Thyroid gland (tissue), 4 donors: Measurements from ENCODE around the gene GLTP.

Source experiments
- CTCF ChIP-seq, 6 experiments: fragments of 200-600 bp in 3 of 6; fragments of 450-650 bp in 3 of 6; sonication (generic) in 3 of 6; IDR thresholded peaks; one replicate each; pipeline ENCODE4 v1.5.1; 2016 to 2019; ENCODE audit warnings: antibody characterized with exemption in 6 of 6, mild to moderate bottlenecking in 2 of 6, inconsistent platforms in 1 of 6, moderate library complexity in 1 of 6
- POLR2A ChIP-seq, 2 donors: fragments of 450-650 bp; IDR thresholded peaks; one replicate each; pipeline ENCODE4 v1.6.1; 2017; ENCODE audit warnings: antibody characterized with exemption in 2 of 2, mild to moderate bottlenecking in 2 of 2, moderate library complexity in 1 of 2

GRCh38 chr12:109818253-109818652 lies 62.1 kb downstream of the GLTP start:
- TF ChIP-seq CTCF (IDR thresholded peaks at IDR 0.05): no peak
- TF ChIP-seq POLR2A (IDR thresholded peaks at IDR 0.05): no peak
